Head of caudate nucleus (tissue), 42 donors: ENCODE measurements around the gene ACACA.
"Not testable (repeated sequence)": the region's sequence is repeated elsewhere in the genome, so short reads cannot be mapped to it uniquely, and the experiment has no call there.

Experiments
- DNase-seq, 42 donors: peaks; one replicate each; pipeline versions ENCODE4 v3.0.0 to v3.0.0-alpha.2; 2020 to 2021; ENCODE audit warnings: mixed read lengths in 7 of 42
- intact Hi-C: fragments of 100-400 bp; cut with DNase I; formaldehyde crosslinking; loops from one replicate; pipeline ENCODE4 v1.15.0; 2022

ACACA gene

DNA sequence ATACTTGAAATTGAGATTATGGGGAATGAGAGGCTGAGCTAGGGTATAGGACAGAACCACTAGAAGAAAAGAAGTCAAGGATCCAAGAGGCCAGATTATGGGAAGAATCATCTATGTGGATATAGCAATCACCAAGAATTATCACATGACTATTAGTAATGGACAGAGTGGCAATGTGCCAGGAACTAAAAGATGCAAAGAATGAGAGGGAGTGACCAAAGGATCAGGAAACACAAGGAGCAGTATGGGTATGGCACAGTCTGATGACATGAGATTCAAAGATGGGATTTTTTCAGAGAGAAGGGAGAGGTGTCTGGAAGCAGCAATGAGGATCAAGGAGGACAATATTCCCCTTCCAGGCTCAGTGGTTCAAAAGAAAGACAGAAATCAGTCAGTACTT, 245.7 kb downstream of the ACACA start:
- DNase-seq, result no peak
- intact Hi-C loops, result no loop called here

DNA sequence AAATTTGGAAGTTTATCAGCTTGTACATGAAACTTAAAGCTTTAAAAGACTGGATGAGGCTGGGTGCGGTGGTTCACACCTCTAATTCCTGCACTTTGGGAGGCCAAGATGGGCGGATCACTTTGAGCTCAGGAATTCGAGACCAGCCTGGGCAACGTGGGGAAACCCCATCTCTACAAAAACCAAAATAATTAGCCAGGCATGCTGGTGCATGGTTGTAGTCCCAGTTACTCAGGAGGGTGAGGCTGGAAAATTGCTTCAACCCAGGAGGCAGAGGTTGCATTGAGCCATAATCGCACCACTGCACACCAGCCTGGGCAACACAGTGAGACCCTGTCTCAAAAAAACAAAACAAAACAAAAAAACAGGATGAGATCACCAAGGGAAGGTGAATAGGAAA, 248.3 kb downstream of the ACACA start:
- intact Hi-C loops, result no loop called here
- no peak for DNase-seq

GRCh38 chr17:37148156-37148555, 258.5 kb downstream of the ACACA start:
- peak in 5 of 42 donors; percentile 20 to 54 (median 24) for DNase-seq
- intact Hi-C loops, result no loop called here

GRCh38 chr17:37147301-37147812, 259.3 kb downstream of the ACACA start:
- intact Hi-C loops, result no loop called here
- peak in 9 of 42 donors; percentile 12 to 66 (median 33) for DNase-seq

DNA sequence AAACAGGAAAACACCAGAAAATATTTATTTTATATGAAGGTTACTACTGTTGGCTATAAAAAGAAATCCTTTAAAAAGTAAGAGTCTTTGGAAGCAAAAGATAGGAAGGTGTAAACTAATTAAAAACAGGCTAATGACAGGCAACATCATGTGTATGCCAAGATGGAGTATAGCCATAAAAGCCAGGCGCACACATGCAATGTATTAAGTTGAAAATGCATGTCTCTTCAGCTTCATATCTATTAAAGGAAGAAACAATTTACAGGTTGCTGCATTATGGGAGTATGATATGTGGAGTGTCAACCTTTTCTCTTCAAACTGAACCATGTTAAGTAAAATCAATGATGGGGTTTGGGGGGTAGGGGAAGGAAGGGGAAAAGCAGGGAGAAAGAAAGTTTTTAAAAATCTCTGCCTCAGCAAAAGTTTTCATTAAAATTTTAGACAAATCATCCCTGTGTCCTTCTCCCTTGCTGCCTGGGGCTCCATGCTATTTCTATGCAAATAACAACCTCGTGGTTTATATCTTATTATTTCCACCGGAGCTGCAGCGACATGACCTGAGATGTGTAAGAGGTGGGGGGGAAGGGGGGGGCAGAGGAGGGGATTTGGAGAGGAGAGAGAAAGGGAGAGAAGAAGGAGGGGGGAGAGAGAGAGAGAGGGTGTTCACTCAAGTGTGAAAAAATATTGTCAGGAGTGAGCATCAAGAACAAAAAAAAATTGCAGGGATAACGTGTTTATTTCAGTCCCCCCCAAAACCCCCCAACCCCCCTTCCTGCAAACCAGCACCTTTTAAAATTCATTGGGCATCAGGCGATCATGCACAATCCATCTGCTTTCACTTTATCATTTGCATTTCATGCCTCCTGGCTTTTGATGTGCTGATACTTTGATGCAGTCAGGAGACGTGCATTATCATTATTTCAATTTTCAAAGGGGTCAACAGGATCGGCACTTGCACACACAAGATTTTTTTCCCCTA, 260.3 kb downstream of the ACACA start:
- DNase-seq, result no peak
- intact Hi-C loops, result no loop called here

GRCh38 chr17:37144075-37144701, 262.4 kb downstream of the ACACA start:
- no peak for DNase-seq
- intact Hi-C loops, result no loop called here

DNA sequence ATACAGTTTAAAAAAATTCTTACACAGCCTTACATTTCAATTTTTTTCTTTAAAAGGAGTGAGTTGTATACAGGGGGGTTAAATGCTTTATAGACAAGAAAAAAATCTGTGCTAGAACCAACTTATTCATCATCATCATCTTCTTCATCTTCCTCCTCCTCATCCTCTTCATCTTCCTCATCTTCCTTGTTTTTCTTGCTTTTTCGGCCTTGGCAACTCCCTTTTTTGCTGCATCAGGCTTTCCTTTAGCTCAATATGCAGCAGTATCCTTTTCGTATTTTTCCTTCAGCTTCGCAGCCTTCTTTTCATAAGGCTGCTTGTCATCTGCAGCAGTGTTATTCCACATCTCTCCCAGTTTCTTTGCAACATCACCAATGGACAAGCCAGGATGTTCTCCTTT, 263.1 kb downstream of the ACACA start:
- DNase-seq, intact Hi-C loops: not testable (repeated sequence)

- DNase-seq, result no peak
- intact Hi-C loops, result no loop called here
These were observed 264.2 kb downstream of the ACACA start for GRCh38 chr17:37142294-37142896.

DNA sequence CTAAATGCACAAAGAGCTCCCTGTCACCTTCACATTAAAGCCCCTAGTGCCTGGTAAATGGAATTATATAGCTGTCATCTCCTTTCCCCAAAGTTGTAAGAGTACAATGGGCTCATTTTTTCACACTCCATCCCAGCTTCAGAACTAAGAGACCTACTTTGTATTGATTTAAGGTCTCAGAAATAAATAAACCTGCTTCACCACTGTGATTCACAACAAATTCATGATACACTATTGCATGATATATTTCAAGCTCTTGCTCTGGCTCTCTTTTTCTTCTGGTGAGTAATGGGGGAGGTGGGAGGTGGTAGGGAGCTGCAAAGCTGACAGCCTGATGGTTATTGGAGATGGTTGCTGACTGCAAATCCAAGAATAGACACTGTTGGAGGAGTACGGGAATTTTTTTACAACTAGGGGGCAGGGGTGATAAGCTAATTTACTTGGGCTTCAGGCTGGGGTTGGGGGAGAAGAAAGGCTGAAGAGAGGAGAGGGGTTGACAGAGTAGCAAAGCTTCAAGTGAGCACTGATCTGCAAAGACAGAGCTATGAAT, 268.0 kb downstream of the ACACA start:
- peak in 19 of 42 donors; percentile 4 to 76 (median 44) for DNase-seq
- intact Hi-C loops, result no loop called here

GRCh38 chr17:37137906-37138514, 268.6 kb downstream of the ACACA start:
- intact Hi-C loops, result no loop called here
- no peak for DNase-seq

GRCh38 chr17:37137070-37137610, 269.5 kb downstream of the ACACA start:
- intact Hi-C loops, result no loop called here

DNA sequence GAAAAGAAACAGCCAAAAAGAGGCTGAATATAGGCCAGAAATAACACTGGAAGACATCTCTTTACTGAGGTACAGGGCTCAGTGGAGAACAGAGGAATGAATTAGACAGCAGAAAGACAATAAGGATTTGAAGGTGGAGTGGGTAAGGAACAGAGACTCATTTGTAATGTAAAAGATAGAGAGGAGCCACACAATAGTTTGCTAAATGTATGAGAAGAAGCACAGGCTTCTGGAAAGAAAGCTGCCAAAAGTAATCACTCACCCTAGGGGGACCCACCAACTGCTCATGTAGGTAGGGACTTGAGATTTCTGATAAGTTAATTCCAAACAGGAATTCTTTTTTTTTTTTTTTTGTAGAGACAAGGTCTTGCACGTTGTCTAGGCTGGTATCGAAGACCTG, 271.1 kb downstream of the ACACA start:
- intact Hi-C loops, result no loop called here
- DNase-seq, result no peak

More at GRCh38 chr17:37137070-37137610, 269.5 kb downstream of the ACACA start:
- DNase-seq, result no peak

GRCh38 chr17:37134050-37134449, 272.6 kb downstream of the ACACA start:
- no peak for DNase-seq
- intact Hi-C loops, result no loop called here

DNA sequence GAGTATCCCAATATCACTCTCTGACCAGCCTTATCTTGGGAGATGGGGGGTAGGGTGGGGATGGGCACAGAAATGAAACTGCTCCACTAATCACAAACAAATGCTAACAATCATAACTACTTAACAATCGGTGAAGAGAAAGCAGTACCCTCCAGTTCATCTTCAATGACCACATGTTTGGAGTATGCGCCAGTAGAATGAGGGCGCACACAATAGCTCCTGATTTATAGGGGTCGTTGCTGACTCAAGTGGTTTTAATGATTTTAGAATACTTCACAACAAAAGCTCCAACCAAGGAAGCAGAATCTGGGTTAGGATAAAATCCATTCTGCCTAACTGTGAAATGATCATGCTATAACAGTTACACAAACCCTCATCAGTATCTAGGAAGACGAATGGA, 273.5 kb downstream of the ACACA start:
- DNase-seq, result no peak
- intact Hi-C loops, result no loop called here

DNA sequence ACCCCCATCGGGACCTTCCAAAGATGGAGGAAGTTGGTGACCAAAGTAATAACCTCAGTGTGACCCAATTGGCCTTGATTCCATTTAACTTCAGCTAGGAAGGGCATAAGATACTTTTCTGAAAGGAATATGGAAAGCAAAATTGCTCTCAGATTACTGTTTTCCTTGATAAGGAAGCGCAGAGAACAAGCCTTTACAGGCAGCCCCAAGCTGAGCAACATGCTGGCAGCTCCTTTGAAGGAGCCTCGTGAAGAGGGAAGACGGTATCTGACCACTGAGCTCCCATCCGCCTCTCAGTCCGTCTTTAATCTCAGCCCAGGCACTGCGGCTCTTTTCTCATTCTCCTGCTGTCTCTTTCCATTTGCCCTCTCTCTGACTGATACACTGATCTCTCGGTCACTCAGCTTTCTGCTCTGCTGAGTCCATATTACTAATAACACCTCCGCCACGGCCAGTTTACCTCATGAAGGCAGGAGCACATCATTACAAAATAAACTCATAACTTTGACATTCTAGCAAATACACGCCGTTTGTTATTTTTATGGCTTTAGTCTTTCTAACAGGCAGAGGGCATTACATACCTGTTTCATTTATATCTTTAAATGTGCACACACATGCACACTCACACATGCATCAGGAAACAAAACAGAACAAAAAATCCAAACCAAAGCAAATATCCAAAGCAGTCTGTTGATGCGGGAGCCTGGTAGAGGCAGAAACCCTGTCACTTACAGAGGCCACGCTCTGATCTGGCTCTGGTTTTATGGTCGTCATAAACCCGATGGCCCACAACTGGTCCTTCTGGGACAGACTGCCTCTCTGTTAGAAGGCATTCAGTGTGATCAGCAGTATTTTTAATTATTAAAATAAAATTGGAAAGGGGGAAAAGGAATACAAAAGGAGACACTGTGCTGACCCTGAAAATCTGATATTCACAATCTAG, 274.7 kb downstream of the ACACA start:
- no peak for DNase-seq
- intact Hi-C loops, result no loop called here

GRCh38 chr17:37130984-37131446, 275.6 kb downstream of the ACACA start:
- no peak for DNase-seq

DNA sequence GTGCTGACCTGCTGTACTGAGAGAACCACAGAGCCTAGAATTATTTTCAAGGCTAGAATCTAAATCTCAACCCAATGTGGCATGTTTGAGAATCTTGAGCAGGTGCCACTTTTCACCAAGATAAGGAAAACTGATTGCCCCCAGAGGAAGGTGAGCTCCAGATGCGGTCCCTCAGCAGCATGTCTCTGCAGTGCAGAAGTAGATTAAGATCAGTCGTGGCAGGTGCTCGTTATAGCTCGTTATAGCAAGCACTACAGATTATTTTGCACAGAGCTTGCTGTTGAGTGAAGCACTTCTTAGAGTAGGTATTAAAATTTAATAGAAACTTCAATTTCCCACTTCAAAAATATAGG, 281.8 kb downstream of the ACACA start:
- intact Hi-C loops, result no loop called here
- DNase-seq, result no peak

More at GRCh38 chr17:37130984-37131446, 275.6 kb downstream of the ACACA start:
- intact Hi-C loops, result no loop called here
